GM12801 (cell line): Measurements from ENCODE around the gene HP1BP3.

ENCODE experiments used
- TF ChIP-seq, protein P1 (sequence below): IDR thresholded peaks from one replicate; pipeline ENCODE4 v1.5.1; 2011; ENCODE audit warnings: control low read depth; ENCODE audit not compliant: insufficient read length; ENCODE audit errors: extremely low read depth

The HP1BP3 gene

DNA sequence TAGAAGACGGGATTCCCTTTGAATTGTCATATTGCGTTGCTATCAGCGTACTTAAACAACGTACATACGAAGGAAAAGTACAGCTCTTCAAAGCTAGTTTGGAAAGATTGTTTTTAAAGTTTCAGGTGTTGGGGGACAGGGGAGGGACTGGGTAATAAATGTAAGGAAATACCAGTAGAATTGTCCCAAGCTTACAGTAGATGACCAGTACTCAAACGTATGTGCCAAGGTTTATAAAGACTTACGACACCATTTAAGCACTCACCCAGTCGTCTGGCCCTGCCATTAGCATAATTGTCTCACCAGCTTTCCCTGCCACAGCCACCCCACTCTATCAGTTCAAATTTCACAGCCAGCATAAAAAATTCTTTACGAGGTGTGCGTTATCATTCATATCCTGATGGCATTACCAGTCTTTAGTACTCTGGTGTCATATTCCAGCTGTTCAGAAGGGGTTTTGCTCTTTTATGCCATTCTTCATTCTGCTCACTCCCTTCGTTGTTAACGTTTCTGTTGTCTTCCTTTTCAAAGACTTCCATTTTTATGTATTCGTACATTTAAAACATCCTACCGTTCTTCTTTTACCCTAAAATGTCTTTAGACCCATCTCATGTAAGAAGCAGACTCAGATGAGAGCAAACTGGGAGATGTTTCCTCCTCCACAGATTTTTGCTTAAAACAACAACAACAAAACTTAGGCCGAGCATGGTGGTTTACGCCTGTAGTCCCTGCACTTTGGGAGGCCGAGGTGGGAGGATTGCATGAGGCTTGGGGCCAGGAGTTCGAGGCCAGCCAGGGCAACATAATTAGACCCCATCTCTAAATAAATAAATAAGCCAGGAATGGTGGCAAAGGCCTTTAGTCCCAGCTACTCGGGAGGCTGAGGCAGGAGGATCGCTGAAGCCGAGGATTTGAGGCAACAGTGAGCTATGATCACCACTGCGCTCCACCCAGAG lies 1.0 kb upstream of the HP1BP3 start:
- TF ChIP-seq, protein P1, sequence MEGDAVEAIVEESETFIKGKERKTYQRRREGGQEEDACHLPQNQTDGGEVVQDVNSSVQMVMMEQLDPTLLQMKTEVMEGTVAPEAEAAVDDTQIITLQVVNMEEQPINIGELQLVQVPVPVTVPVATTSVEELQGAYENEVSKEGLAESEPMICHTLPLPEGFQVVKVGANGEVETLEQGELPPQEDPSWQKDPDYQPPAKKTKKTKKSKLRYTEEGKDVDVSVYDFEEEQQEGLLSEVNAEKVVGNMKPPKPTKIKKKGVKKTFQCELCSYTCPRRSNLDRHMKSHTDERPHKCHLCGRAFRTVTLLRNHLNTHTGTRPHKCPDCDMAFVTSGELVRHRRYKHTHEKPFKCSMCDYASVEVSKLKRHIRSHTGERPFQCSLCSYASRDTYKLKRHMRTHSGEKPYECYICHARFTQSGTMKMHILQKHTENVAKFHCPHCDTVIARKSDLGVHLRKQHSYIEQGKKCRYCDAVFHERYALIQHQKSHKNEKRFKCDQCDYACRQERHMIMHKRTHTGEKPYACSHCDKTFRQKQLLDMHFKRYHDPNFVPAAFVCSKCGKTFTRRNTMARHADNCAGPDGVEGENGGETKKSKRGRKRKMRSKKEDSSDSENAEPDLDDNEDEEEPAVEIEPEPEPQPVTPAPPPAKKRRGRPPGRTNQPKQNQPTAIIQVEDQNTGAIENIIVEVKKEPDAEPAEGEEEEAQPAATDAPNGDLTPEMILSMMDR: no peak

GRCh38 chr1:20786253-20787028 lies 666 bp downstream of the HP1BP3 start:
- TF ChIP-seq, protein P1: no peak

GRCh38 chr1:20785907-20786252 lies 1.2 kb downstream of the HP1BP3 start:
- TF ChIP-seq, protein P1: no peak

GRCh38 chr1:20775700-20776099 lies 11.4 kb downstream of the HP1BP3 start:
- TF ChIP-seq, protein P1: no peak

DNA sequence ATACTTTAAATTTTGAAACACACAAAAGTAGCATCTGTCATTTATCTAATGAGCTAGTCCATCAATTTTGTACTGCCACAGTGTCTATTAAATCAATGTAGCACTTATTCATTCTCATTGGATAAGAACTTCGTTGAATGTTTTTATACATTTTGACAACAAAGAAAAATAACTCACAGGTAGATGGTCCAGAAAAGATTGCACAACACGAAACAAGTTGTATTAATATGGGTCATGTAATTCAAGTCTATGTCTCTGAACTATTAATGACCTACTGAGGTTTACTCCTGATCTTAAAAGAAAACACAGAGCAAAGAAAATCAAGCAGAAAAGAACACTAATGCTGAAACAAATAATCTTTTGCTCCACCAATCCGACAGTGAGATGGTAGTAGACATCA lies 15.3 kb downstream of the HP1BP3 start:
- TF ChIP-seq, protein P1: no peak

GRCh38 chr1:20770314-20771087 lies 16.6 kb downstream of the HP1BP3 start:
- TF ChIP-seq, protein P1: no peak

- TF ChIP-seq, protein P1: no peak
Observed at GRCh38 chr1:20767271-20767670, 19.8 kb downstream of the HP1BP3 start.
